ENCODE measurements around the gene CA10. TPM values are rescaled to one million over a fixed set of nuclear protein-coding genes. Genes with fewer than 3 reads are reported as not detected.

The CA10 gene
- total RNA-seq, 2 experiments from 2014 or later, result not detected

DNA sequence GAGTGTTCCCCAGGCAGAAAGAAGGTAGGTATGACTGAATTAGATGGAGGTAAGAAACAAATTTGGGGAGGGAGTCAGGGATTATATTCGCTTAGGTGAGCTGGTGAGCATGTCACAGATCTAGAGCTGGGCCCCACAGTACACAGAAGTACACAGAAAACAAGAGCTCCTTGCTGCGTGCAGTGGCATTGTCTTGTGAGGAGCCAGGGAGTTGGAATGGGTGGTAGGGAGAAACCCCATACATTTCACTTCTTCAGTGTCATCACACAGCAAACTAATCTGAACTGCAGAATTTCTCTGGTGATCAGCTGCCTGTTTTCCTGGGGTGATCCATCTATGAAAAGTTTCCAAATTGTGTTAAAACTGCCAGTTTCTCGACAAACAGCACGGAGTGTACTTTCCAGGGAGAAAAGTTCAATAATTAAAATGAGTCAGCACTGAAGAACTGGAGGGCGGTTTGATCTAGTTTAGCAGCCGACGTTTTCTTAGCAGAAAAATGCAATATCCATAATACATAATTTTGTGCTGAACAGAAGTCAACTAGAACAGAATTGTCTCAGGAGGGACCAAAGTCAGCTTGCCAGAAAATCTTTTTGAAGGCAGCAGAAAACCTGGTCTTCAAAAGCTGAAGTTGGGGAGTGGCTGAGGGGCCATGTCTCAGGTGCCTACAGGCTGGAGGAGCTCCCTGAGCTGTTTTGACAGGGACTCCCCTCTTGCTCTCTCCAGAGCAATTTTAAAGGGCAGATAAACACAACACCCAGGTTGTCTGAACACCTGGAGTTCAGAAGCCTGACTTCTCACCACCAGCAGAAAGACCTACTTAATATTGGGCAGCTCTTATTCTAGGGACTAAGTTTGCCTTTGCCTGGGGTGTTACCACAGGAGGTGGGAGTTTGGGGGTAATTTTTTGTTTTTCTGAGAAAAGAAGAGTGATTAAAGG is 448.6 kb downstream of the CA10 start:
- POLR2A ChIA-PET, result no interaction called here
- no peaks in the 10 kb centered on the region for H3K4me1 Mint-ChIP-seq (ENCODE audit: low read depth)
- no peak for DNase-seq
- H3K27me3 Mint-ChIP-seq (ENCODE audit: low read depth), result no peaks in the 10 kb centered on the region
- no peak for ATAC-seq
- CTCF ChIA-PET, result no interaction called here
- no peak overlapping the region for H3K4me3 Mint-ChIP-seq
- no peak overlapping the region for H3K27ac Mint-ChIP-seq
- no peaks in the 10 kb centered on the region for H3K9me3 Mint-ChIP-seq (ENCODE audit: insufficient read depth)
- no peaks in the 10 kb centered on the region for H3K36me3 Mint-ChIP-seq (ENCODE audit: low read depth)

DNA sequence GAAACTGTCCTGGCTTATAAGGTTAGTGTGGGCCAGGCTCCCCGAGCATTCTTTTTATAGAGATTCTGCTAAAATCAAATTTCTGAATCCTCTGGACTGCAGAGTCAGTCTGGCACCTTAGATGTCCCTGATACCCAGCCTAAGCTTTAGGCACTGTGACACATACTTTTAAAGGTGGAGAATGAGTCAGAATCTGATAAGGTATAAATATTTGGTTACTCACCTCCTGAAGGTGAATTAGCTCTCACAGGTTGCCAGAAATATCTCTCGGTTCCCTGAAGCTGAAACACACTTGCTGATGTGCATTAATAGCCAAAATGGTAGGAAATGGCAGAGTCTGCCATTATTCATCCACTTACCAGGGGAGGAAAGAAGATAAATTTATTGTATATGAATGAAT is 451.3 kb downstream of the CA10 start:
- Mint-ChIP-seq H3K27me3 (ENCODE audit: low read depth) (no peaks in the 10 kb centered on the region), H3K27ac (no peak overlapping the region), H3K4me1 (ENCODE audit: low read depth) (no peaks in the 10 kb centered on the region), H3K36me3 (ENCODE audit: low read depth) (no peaks in the 10 kb centered on the region), H3K4me3 (no peak overlapping the region), H3K9me3 (ENCODE audit: insufficient read depth) (no peaks in the 10 kb centered on the region)
- DNase-seq (no peak), ATAC-seq (no peak)
- CTCF ChIA-PET, result interaction anchor here (0.6 kb wide), 1 partner anchor 66 kb away, joined by 3 read pairs; no protein-coding TSS in a partner anchor
- POLR2A ChIA-PET, result no interaction called here

DNA sequence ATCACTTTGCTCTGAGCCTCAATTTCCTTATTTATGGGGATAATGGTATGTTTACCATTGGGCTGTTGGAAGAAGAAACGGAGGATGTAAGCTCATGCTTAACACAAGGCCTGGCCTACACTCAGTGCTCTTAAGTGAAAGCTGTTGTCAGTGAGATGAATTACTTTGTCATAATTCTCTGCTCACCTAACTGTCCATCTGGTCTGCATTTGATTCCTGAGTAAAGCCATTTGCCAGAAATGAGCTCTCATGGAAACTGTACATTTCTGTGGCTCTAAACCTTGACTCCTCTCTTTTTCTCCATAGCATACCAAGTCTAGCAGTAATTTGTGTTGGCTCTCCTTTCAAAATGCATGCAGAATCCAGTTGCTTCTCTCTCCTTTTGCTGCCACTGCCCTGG is 452.4 kb downstream of the CA10 start:
- POLR2A ChIA-PET, result no interaction called here
- no peak for DNase-seq
- Mint-ChIP-seq H3K4me1 (ENCODE audit: low read depth) (no peaks in the 10 kb centered on the region), H3K27ac (no peak overlapping the region), H3K27me3 (ENCODE audit: low read depth) (no peaks in the 10 kb centered on the region), H3K4me3 (no peak overlapping the region), H3K36me3 (ENCODE audit: low read depth) (no peaks in the 10 kb centered on the region), H3K9me3 (ENCODE audit: insufficient read depth) (no peaks in the 10 kb centered on the region)
- CTCF ChIA-PET, result no interaction called here
- no peak for ATAC-seq

- H3K4me1 Mint-ChIP-seq (ENCODE audit: low read depth), result no peaks in the 10 kb centered on the region
- no peaks in the 10 kb centered on the region for H3K36me3 Mint-ChIP-seq (ENCODE audit: low read depth)
- POLR2A ChIA-PET, result no interaction called here
- H3K27me3 Mint-ChIP-seq (ENCODE audit: low read depth), result no peaks in the 10 kb centered on the region
- DNase-seq, result no peak
- H3K27ac Mint-ChIP-seq, result no peak overlapping the region
- no peak for ATAC-seq
- CTCF ChIA-PET, result interaction anchor here (0.6 kb wide), 1 partner anchor 8 kb away, joined by 4 read pairs; no protein-coding TSS in a partner anchor
- H3K4me3 Mint-ChIP-seq, result no peak overlapping the region
- no peaks in the 10 kb centered on the region for H3K9me3 Mint-ChIP-seq (ENCODE audit: insufficient read depth)
These were observed 454.9 kb downstream of the CA10 start for GRCh38 chr17:51703361-51704341.

GRCh38 chr17:51702963-51703360 is 455.6 kb downstream of the CA10 start:
- ChIA-PET POLR2A (no interaction called here), CTCF (interaction anchor here (0.6 kb wide), 1 partner anchor 9 kb away, joined by 4 read pairs; no protein-coding TSS in a partner anchor)
- Mint-ChIP-seq H3K4me1 (ENCODE audit: low read depth) (no peaks in the 10 kb centered on the region), H3K9me3 (ENCODE audit: insufficient read depth) (no peaks in the 10 kb centered on the region), H3K4me3 (no peak overlapping the region), H3K27me3 (ENCODE audit: low read depth) (no peaks in the 10 kb centered on the region), H3K36me3 (ENCODE audit: low read depth) (no peaks in the 10 kb centered on the region), H3K27ac (no peak overlapping the region)
- no peak for ATAC-seq
- DNase-seq, result no peak

- Mint-ChIP-seq H3K9me3 (ENCODE audit: insufficient read depth) (no peaks in the 10 kb centered on the region), H3K27me3 (ENCODE audit: low read depth) (no peaks in the 10 kb centered on the region), H3K4me1 (ENCODE audit: low read depth) (no peaks in the 10 kb centered on the region), H3K4me3 (no peak overlapping the region), H3K27ac (no peak overlapping the region), H3K36me3 (ENCODE audit: low read depth) (no peaks in the 10 kb centered on the region)
- CTCF ChIA-PET, result no interaction called here
- POLR2A ChIA-PET, result no interaction called here
- no peak for ATAC-seq
- DNase-seq, result no peak
These were observed 457.0 kb downstream of the CA10 start for GRCh38 chr17:51701501-51701900.

- DNase-seq, result no peak
- ChIA-PET POLR2A (no interaction called here), CTCF (no interaction called here)
- no peak overlapping the region for H3K4me3 Mint-ChIP-seq
- ATAC-seq, result no peak
- no peaks in the 10 kb centered on the region for H3K9me3 Mint-ChIP-seq (ENCODE audit: insufficient read depth)
- H3K27ac Mint-ChIP-seq, result no peak overlapping the region
- H3K4me1 Mint-ChIP-seq (ENCODE audit: low read depth), result no peaks in the 10 kb centered on the region
- H3K27me3 Mint-ChIP-seq (ENCODE audit: low read depth), result no peaks in the 10 kb centered on the region
- no peaks in the 10 kb centered on the region for H3K36me3 Mint-ChIP-seq (ENCODE audit: low read depth)
These were observed 458.3 kb downstream of the CA10 start for GRCh38 chr17:51700011-51700760.

DNA sequence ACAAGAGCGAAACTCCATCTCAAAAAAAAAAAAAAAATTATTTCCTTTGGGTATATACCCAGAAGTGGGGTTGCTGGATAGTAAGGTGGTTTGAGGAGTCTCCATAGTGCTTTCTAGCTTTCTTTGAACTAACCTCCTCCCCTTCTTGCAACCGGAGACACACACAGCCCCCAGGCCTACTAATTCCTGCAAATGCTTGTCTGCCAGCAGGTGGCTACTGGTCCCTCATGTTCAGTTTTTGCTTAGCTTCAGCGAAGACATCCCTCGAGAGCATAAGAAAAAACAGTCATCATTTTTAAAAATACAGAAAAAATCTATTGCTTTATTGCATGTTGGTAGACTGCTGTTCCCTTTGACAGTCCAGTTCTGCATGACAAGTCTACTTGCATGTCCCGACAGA is 459.2 kb downstream of the CA10 start:
- Mint-ChIP-seq H3K4me1 (ENCODE audit: low read depth) (no peaks in the 10 kb centered on the region), H3K9me3 (ENCODE audit: insufficient read depth) (no peaks in the 10 kb centered on the region), H3K27ac (no peak overlapping the region), H3K36me3 (ENCODE audit: low read depth) (no peaks in the 10 kb centered on the region), H3K27me3 (ENCODE audit: low read depth) (no peaks in the 10 kb centered on the region), H3K4me3 (no peak overlapping the region)
- CTCF ChIA-PET, result no interaction called here
- POLR2A ChIA-PET, result no interaction called here
- ATAC-seq (no peak), DNase-seq (no peak)

DNA sequence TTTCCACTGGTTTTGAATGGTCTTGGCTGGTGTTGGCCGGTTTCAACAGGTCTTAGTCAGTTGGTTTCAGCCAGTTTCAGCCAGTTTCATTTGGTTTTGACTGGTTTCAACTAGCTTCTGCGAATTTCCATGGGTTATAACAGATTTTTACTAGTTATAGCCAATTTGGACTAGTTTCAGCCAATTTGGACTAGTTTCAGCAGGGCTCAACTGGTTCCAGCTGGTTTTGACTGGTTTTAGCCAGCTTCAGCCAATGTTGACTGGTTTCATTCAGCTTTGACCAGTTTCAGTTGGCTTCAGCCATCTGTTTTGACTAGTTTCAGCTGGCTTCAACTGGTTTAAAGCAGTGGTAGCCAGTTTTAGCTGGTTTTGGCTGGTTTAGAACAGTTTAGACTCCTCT is 465.6 kb downstream of the CA10 start:
- Mint-ChIP-seq H3K27me3 (ENCODE audit: low read depth) (no peaks in the 10 kb centered on the region), H3K9me3 (ENCODE audit: insufficient read depth) (no peaks in the 10 kb centered on the region)
- POLR2A ChIA-PET, result no interaction called here

DNA sequence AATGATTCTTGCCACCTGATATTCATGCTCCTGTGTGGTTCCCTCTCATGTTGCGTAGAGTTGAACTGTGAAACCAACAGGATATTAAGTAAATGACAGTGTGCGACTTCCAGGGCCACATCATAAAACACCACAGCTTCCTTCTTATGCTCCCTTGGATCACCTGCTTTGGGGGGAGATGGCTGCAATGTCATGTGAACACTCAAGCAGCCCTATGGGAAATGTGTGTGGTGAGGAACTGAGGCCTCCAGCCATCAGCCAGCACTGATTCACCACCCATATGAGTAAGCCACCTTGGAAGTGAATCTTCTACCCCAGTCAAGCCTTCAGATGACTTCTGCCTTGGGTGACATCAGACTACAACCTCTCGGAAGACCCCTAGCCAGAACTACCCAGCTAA is 470.6 kb downstream of the CA10 start:
- DNase-seq, result no peak
- H3K36me3 Mint-ChIP-seq (ENCODE audit: low read depth), result no peaks in the 10 kb centered on the region
- ChIA-PET CTCF (no interaction called here), POLR2A (no interaction called here)
- H3K9me3 Mint-ChIP-seq (ENCODE audit: insufficient read depth), result no peaks in the 10 kb centered on the region
- ATAC-seq, result no peak
- H3K27me3 Mint-ChIP-seq (ENCODE audit: low read depth), result peaks cover 3% of the 10 kb centered on the region
- H3K4me1 Mint-ChIP-seq (ENCODE audit: low read depth), result no peaks in the 10 kb centered on the region
- no peak overlapping the region for H3K27ac Mint-ChIP-seq
- H3K4me3 Mint-ChIP-seq, result no peak overlapping the region

More for the DNA sequence above, 465.6 kb downstream of the CA10 start:
- H3K36me3 Mint-ChIP-seq (ENCODE audit: low read depth), result no peaks in the 10 kb centered on the region
- CTCF ChIA-PET, result no interaction called here
- no peaks in the 10 kb centered on the region for H3K4me1 Mint-ChIP-seq (ENCODE audit: low read depth)
- no peak for DNase-seq
- no peak overlapping the region for H3K4me3 Mint-ChIP-seq
- H3K27ac Mint-ChIP-seq, result no peak overlapping the region
- ATAC-seq, result no peak

GRCh38 chr17:51685287-51685909 is 473.1 kb downstream of the CA10 start:
- ATAC-seq (no peak), DNase-seq (no peak)
- H3K27me3 Mint-ChIP-seq (ENCODE audit: low read depth), result peaks cover 3% of the 10 kb centered on the region
- no peaks in the 10 kb centered on the region for H3K9me3 Mint-ChIP-seq (ENCODE audit: insufficient read depth)
- no peaks in the 10 kb centered on the region for H3K4me1 Mint-ChIP-seq (ENCODE audit: low read depth)
- POLR2A ChIA-PET, result no interaction called here
- H3K4me3 Mint-ChIP-seq, result no peak overlapping the region
- no peak overlapping the region for H3K27ac Mint-ChIP-seq
- H3K36me3 Mint-ChIP-seq (ENCODE audit: low read depth), result no peaks in the 10 kb centered on the region
- CTCF ChIA-PET, result no interaction called here
